ENCODE data around the gene HMGCR. TPM values are rescaled to one million over a fixed set of nuclear protein-coding genes. Genes with fewer than 3 reads are reported as not detected.

Gene HMGCR
- total and polyA plus RNA-seq, 2 donors (not counting 3 experiments of a cell fraction or from before 2014, with no cell fraction given) = 39.6 to 104 TPM

- ChIA-PET POLR2A (no interaction called here), CTCF (interaction anchor here (0.6 to 1.4 kb wide), 5 partner anchors 18 to 313 kb away, joined by 3 to 8 read pairs (median 3); no protein-coding TSS in a partner anchor)
- Histone ChIP-seq H3K36me3 (ENCODE audit: control insufficient read depth in 2 of 2, extremely low read depth in 1 of 2, insufficient read depth in 2 of 2, low read length in 2 of 2) (peaks cover 0 to 2% of the 10 kb centered on the region in 2 experiments), H3K4me2 (ENCODE audit: insufficient read depth, low read length) (peak overlapping the region; percentile 15), H3K79me2 (ENCODE audit: control insufficient read depth, insufficient read depth, low read length) (no peaks in the 10 kb centered on the region), H3K4me3 (replicated peaks in 1 of 3; ENCODE audit: insufficient read depth in 1 of 3, low read depth in 1 of 3, low read length in 3 of 3) (no peak overlapping the region), H3K4me1 (ENCODE audit: control insufficient read depth, extremely low read depth, insufficient read depth, low read length) (peaks cover 12% of the 10 kb centered on the region), H2AFZ (ENCODE audit: low read depth, low read length) (no peak overlapping the region), H3K9me3 (replicated peaks; ENCODE audit: control insufficient read depth, insufficient read depth, low read length) (no peaks in the 10 kb centered on the region), H3K27me3 (ENCODE audit: control insufficient read depth in 2 of 2, insufficient read depth in 2 of 2, low read length in 2 of 2) (no peaks in the 10 kb centered on the region), H3K27ac (ENCODE audit: insufficient read depth, low read depth, low read length) (no peak overlapping the region), H3K9ac (replicated peaks; ENCODE audit: extremely low read depth, insufficient read depth, low read length) (no peak overlapping the region), H3K9me1 (replicated peaks; ENCODE audit: control insufficient read depth, extremely low read depth, insufficient read depth, low read length) (no peaks in the 10 kb centered on the region), H4K20me1 (replicated peaks; ENCODE audit: control insufficient read depth, extremely low read depth, insufficient read depth, low read length) (no peaks in the 10 kb centered on the region)
- intact Hi-C loops (cut with micrococcal nuclease) (loop anchor here (2.0 kb wide), 1 partner anchor 312 kb away; no protein-coding TSS in a partner anchor), dilution Hi-C loops (cut with MboI; ENCODE audit: extremely low pct_ligation_motif_present, low sequenced_read_pairs) (no loop called here)
- no TSS peak for BruUV-seq (replicated peaks)
- TF ChIP-seq JUN (IDR thresholded peaks at IDR 0.05; ENCODE audit: borderline replicate concordance, insufficient read depth, insufficient read length, low read depth) = peak; percentile 34
- peak; percentile 47 for TF ChIP-seq FOS (IDR thresholded peaks at IDR 0.05; ENCODE audit: borderline replicate concordance, insufficient read depth, low read length)
- TF ChIP-seq, protein P1, sequence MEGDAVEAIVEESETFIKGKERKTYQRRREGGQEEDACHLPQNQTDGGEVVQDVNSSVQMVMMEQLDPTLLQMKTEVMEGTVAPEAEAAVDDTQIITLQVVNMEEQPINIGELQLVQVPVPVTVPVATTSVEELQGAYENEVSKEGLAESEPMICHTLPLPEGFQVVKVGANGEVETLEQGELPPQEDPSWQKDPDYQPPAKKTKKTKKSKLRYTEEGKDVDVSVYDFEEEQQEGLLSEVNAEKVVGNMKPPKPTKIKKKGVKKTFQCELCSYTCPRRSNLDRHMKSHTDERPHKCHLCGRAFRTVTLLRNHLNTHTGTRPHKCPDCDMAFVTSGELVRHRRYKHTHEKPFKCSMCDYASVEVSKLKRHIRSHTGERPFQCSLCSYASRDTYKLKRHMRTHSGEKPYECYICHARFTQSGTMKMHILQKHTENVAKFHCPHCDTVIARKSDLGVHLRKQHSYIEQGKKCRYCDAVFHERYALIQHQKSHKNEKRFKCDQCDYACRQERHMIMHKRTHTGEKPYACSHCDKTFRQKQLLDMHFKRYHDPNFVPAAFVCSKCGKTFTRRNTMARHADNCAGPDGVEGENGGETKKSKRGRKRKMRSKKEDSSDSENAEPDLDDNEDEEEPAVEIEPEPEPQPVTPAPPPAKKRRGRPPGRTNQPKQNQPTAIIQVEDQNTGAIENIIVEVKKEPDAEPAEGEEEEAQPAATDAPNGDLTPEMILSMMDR (IDR thresholded peaks at IDR 0.05; ENCODE audit: extremely low read depth in 1 of 2, insufficient read depth in 1 of 2, low read depth in 1 of 2, low read length in 2 of 2) = no peak
- peak; percentile 88 for FAIRE-seq
- peak; percentile 68 for DNase-seq (ENCODE audit: low read depth, low spot score)
Observed at GRCh38 chr5:75368391-75368790, 31.4 kb downstream of the HMGCR start.

- no peak overlapping the region for H3K9ac ChIP-seq (replicated peaks; ENCODE audit: extremely low read depth, insufficient read depth, low read length)
- H3K4me2 ChIP-seq (ENCODE audit: insufficient read depth, low read length) = no peak overlapping the region
- H3K9me3 ChIP-seq (replicated peaks; ENCODE audit: control insufficient read depth, insufficient read depth, low read length) = no peaks in the 10 kb centered on the region
- H3K9me1 ChIP-seq (replicated peaks; ENCODE audit: control insufficient read depth, extremely low read depth, insufficient read depth, low read length) = no peaks in the 10 kb centered on the region
- ChIA-PET POLR2A (no interaction called here), CTCF (interaction anchor here (3.4 kb wide), 1 partner anchor 307 kb away, joined by 9 read pairs; no protein-coding TSS in a partner anchor)
- no peak overlapping the region for H3K27ac ChIP-seq (ENCODE audit: insufficient read depth, low read depth, low read length)
- TF ChIP-seq MAX (IDR thresholded peaks at IDR 0.05; ENCODE audit: insufficient read depth, insufficient read length) (no peak), POLR2AphosphoS5 (IDR thresholded peaks at IDR 0.05; ENCODE audit: insufficient read depth, low read depth, low read length) (no peak), POLR2A (IDR thresholded peaks at IDR 0.05; ENCODE audit: low read depth, low read length) (no peak)
- H3K36me3 ChIP-seq (ENCODE audit: control insufficient read depth in 2 of 2, extremely low read depth in 1 of 2, insufficient read depth in 2 of 2, low read length in 2 of 2) = peaks cover 0 to 2% of the 10 kb centered on the region in 2 experiments
- H3K27me3 ChIP-seq (ENCODE audit: control insufficient read depth in 2 of 2, insufficient read depth in 2 of 2, low read length in 2 of 2) = no peaks in the 10 kb centered on the region
- no peaks in the 10 kb centered on the region for H4K20me1 ChIP-seq (replicated peaks; ENCODE audit: control insufficient read depth, extremely low read depth, insufficient read depth, low read length)
- no peak overlapping the region for H2AFZ ChIP-seq (ENCODE audit: low read depth, low read length)
- FAIRE-seq (peak; percentile 18), DNase-seq (ENCODE audit: low read depth, low spot score) (no peak)
- no TSS peak for BruUV-seq (replicated peaks)
- intact Hi-C loops (cut with micrococcal nuclease) (no loop called here), dilution Hi-C loops (cut with MboI; ENCODE audit: extremely low pct_ligation_motif_present, low sequenced_read_pairs) (no loop called here)
- H3K4me1 ChIP-seq (ENCODE audit: control insufficient read depth, extremely low read depth, insufficient read depth, low read length) = no peaks in the 10 kb centered on the region
- H3K4me3 ChIP-seq (replicated peaks in 1 of 3; ENCODE audit: insufficient read depth in 1 of 3, low read depth in 1 of 3, low read length in 3 of 3) = no peak overlapping the region
- no peaks in the 10 kb centered on the region for H3K79me2 ChIP-seq (ENCODE audit: control insufficient read depth, insufficient read depth, low read length)
Observed at GRCh38 chr5:75373862-75374261, 36.8 kb downstream of the HMGCR start.

Measured in endothelial cell of umbilical vein (primary cell).